Tibial nerve (tissue), 3 donors: ENCODE results near the gene MIS18A.
"Not testable (repeated sequence)": the region's sequence is repeated elsewhere in the genome, so short reads cannot be mapped to it uniquely, and the experiment has no call there.

Experiments
- CTCF ChIP-seq, 5 experiments: fragments of 200-600 bp in 3 of 5; fragments of 450-650 bp in 2 of 5; sonication (generic) in 3 of 5; IDR thresholded peaks; one replicate each; pipeline ENCODE4 v1.5.1; 2016 to 2019; ENCODE audit warnings: antibody characterized with exemption in 5 of 5, mild to moderate bottlenecking in 3 of 5, moderate library complexity in 2 of 5
- POLR2A ChIP-seq, 2 donors: fragments of 450-650 bp; IDR thresholded peaks; one replicate each; pipeline ENCODE4 v1.6.1; 2017; ENCODE audit warnings: antibody characterized with exemption in 2 of 2, mild to moderate bottlenecking in 2 of 2, moderate library complexity in 2 of 2

GRCh38 chr21:32265321-32265720 is 13.5 kb downstream of the MIS18A start:
- TF ChIP-seq CTCF, POLR2A (IDR thresholded peaks at IDR 0.05): not testable (repeated sequence)
